Activated B cell treated with CpG ODN at 0.5 μM for 24 hours (primary cell): ENCODE results near the gene NDNF. TPM values are rescaled to one million over a fixed set of nuclear protein-coding genes. Genes with fewer than 3 reads are reported as not detected.

Source experiments
- ATAC-seq: fragments of 200-7000 bp; cut with Tn5 transposase; one replicate; pipeline ENCODE4 v1.10.0; 2021; ENCODE audit warnings: low read depth, mild to moderate bottlenecking, moderate library complexity
- CTCF ChIA-PET: fragments of 350-600 bp; sonication (Branson Sonifier 250); formaldehyde crosslinking; loops from one replicate; lab custom pipeline; 2021; ENCODE audit warnings: antibody characterized with exemption; lab: Charles Lee
- POLR2A ChIA-PET: fragments of 350-600 bp; sonication (Branson Sonifier 250); formaldehyde crosslinking; loops from one replicate; lab custom pipeline; 2021; ENCODE audit warnings: antibody characterized with exemption; lab: Charles Lee
- DNase-seq: peaks from one replicate; pipeline ENCODE4 v3.0.0; 2022
- H3K27ac Mint-ChIP-seq: one replicate; pipeline ENCODE4 v1.8.0; 2020; ENCODE audit warnings: mixed read lengths
- H3K27me3 Mint-ChIP-seq: one replicate; pipeline ENCODE4 v1.8.0; 2021; ENCODE audit warnings: mixed read lengths
- H3K36me3 Mint-ChIP-seq: one replicate; pipeline ENCODE4 v1.8.0; 2021; ENCODE audit warnings: low read depth, mixed read lengths
- H3K4me1 Mint-ChIP-seq: one replicate; pipeline ENCODE4 v1.8.0; 2021; ENCODE audit warnings: mixed read lengths
- H3K4me3 Mint-ChIP-seq: one replicate; pipeline ENCODE4 v1.8.0; 2020; ENCODE audit warnings: mild to moderate bottlenecking, mixed read lengths
- H3K9me3 Mint-ChIP-seq: one replicate; pipeline ENCODE4 v1.8.0; 2020; ENCODE audit warnings: mixed read lengths
- CTCF ChIP-seq: fragments of 200-600 bp; IDR thresholded peaks from one replicate; pipeline ENCODE4 v1.8.0; 2022; ENCODE audit warnings: antibody characterized with exemption, mild to moderate bottlenecking
- intact Hi-C: fragments of 100-400 bp; cut with micrococcal nuclease; formaldehyde crosslinking; loops from one replicate; pipeline ENCODE4 v1.15.1; 2024
- total RNA-seq: library from RNA; stranded (reverse); gene quantifications from 2 replicates; pipeline ENCODE4 v1.2.3, GENCODE V29; 2022

NDNF gene
- total RNA-seq, 1 donor from 2014 or later, result not detected

- H3K4me1 Mint-ChIP-seq, result no peaks in the 10 kb centered on the region
- CTCF ChIA-PET, result no interaction called here
- no peaks in the 10 kb centered on the region for H3K36me3 Mint-ChIP-seq
- ATAC-seq (no peak), DNase-seq (no peak)
- no peak for TF ChIP-seq CTCF
- POLR2A ChIA-PET, result no interaction called here
- intact Hi-C loops, result no loop called here
- no peak overlapping the region for H3K4me3 Mint-ChIP-seq
- no peak overlapping the region for H3K27ac Mint-ChIP-seq
- H3K27me3 Mint-ChIP-seq, result no peaks in the 10 kb centered on the region
- no peaks in the 10 kb centered on the region for H3K9me3 Mint-ChIP-seq
Observed at GRCh38 chr4:121041307-121042090, 30.8 kb downstream of the NDNF start.

- H3K4me1 Mint-ChIP-seq, result no peaks in the 10 kb centered on the region
- ChIA-PET CTCF (no interaction called here), POLR2A (no interaction called here)
- no peaks in the 10 kb centered on the region for H3K36me3 Mint-ChIP-seq
- no peaks in the 10 kb centered on the region for H3K9me3 Mint-ChIP-seq
- ATAC-seq (no peak), DNase-seq (no peak)
- intact Hi-C loops, result no loop called here
- H3K27ac Mint-ChIP-seq, result no peak overlapping the region
- TF ChIP-seq CTCF, result no peak
- peaks cover 2% of the 10 kb centered on the region for H3K27me3 Mint-ChIP-seq
- H3K4me3 Mint-ChIP-seq, result no peak overlapping the region
Observed at GRCh38 chr4:121034017-121034416, 38.3 kb downstream of the NDNF start.

GRCh38 chr4:121030711-121031110 is 41.6 kb downstream of the NDNF start:
- intact Hi-C loops, result no loop called here
- Mint-ChIP-seq H3K4me3 (no peak overlapping the region), H3K27ac (no peak overlapping the region), H3K27me3 (peaks cover 2% of the 10 kb centered on the region), H3K9me3 (no peaks in the 10 kb centered on the region), H3K4me1 (no peaks in the 10 kb centered on the region), H3K36me3 (no peaks in the 10 kb centered on the region)
- ChIA-PET CTCF (no interaction called here), POLR2A (no interaction called here)
- TF ChIP-seq CTCF, result no peak
- DNase-seq (no peak), ATAC-seq (no peak)

GRCh38 chr4:121030131-121030530 is 42.2 kb downstream of the NDNF start:
- intact Hi-C loops, result no loop called here
- ATAC-seq (no peak), DNase-seq (no peak)
- ChIA-PET CTCF (no interaction called here), POLR2A (no interaction called here)
- no peak overlapping the region for H3K4me3 Mint-ChIP-seq
- no peak for TF ChIP-seq CTCF
- H3K9me3 Mint-ChIP-seq, result no peaks in the 10 kb centered on the region
- H3K27me3 Mint-ChIP-seq, result peaks cover 2% of the 10 kb centered on the region
- no peaks in the 10 kb centered on the region for H3K36me3 Mint-ChIP-seq
- no peak overlapping the region for H3K27ac Mint-ChIP-seq
- H3K4me1 Mint-ChIP-seq, result no peaks in the 10 kb centered on the region

- H3K36me3 Mint-ChIP-seq, result no peaks in the 10 kb centered on the region
- no peak for TF ChIP-seq CTCF
- H3K9me3 Mint-ChIP-seq, result no peaks in the 10 kb centered on the region
- peaks cover 3% of the 10 kb centered on the region for H3K27me3 Mint-ChIP-seq
- ATAC-seq (no peak), DNase-seq (no peak)
- H3K4me1 Mint-ChIP-seq, result no peaks in the 10 kb centered on the region
- intact Hi-C loops, result no loop called here
- ChIA-PET POLR2A (no interaction called here), CTCF (no interaction called here)
- no peak overlapping the region for H3K27ac Mint-ChIP-seq
- no peak overlapping the region for H3K4me3 Mint-ChIP-seq
Observed at GRCh38 chr4:121026034-121026433, 46.3 kb downstream of the NDNF start.
